Activated CD4-positive, alpha-beta T cell treated with anti-CD3 and anti-CD28 coated beads, Interleukin-2, amount 50 U/mL, for 48 hours (primary cell): ENCODE measurements around the gene FANCI.
"Not testable (repeated sequence)": the region's sequence is repeated elsewhere in the genome, so short reads cannot be mapped to it uniquely, and the experiment has no call there.

Experiments used
- DNase-seq, 2 experiments: peaks; one replicate each; pipeline ENCODE4 v3.0.0-alpha.2; 2020

FANCI gene

GRCh38 chr15:89226359-89227221 is 17.2 kb upstream of the FANCI start:
- DNase-seq, result no peak

GRCh38 chr15:89227425-89227824 is 16.4 kb upstream of the FANCI start:
- no peak for DNase-seq

GRCh38 chr15:89230277-89230676 is 13.5 kb upstream of the FANCI start:
- no peak for DNase-seq

GRCh38 chr15:89231832-89232231 is 11.9 kb upstream of the FANCI start:
- no peak for DNase-seq

GRCh38 chr15:89239883-89240810 is 3.6 kb upstream of the FANCI start:
- DNase-seq, result not testable (repeated sequence)

- DNase-seq, result no peak
These were observed 611 bp upstream of the FANCI start for GRCh38 chr15:89243046-89243690.

- DNase-seq, result no peak
These were observed 760 bp downstream of the FANCI start for GRCh38 chr15:89244574-89244903.

- DNase-seq, result no peak
These were observed 3.7 kb downstream of the FANCI start for GRCh38 chr15:89247446-89247845.

GRCh38 chr15:89248584-89248983 is 4.8 kb downstream of the FANCI start:
- no peak for DNase-seq

- DNase-seq, result not testable (repeated sequence)
These were observed 6.4 kb downstream of the FANCI start for GRCh38 chr15:89250142-89250541.

GRCh38 chr15:89277281-89277680 is 33.5 kb downstream of the FANCI start:
- DNase-seq, result not testable (repeated sequence)

- DNase-seq, result no peak
These were observed 34.5 kb downstream of the FANCI start for GRCh38 chr15:89278307-89278706.

GRCh38 chr15:89282631-89283030 is 38.9 kb downstream of the FANCI start:
- DNase-seq, result no peak

GRCh38 chr15:89283201-89283600 is 39.4 kb downstream of the FANCI start:
- no peak for DNase-seq

- no peak for DNase-seq
These were observed 48.2 kb downstream of the FANCI start for GRCh38 chr15:89291934-89292438.

- no peak for DNase-seq
These were observed 49.2 kb downstream of the FANCI start for GRCh38 chr15:89293012-89293411.

- no peak for DNase-seq
These were observed 56.1 kb downstream of the FANCI start for GRCh38 chr15:89299896-89300295.

- no peak for DNase-seq
These were observed 57.7 kb downstream of the FANCI start for GRCh38 chr15:89301304-89302089.

- no peak for DNase-seq
These were observed 60.2 kb downstream of the FANCI start for GRCh38 chr15:89303986-89304385.

GRCh38 chr15:89305395-89305794 is 61.6 kb downstream of the FANCI start:
- no peak for DNase-seq

- no peak for DNase-seq
These were observed 63.3 kb downstream of the FANCI start for GRCh38 chr15:89307046-89307587.

- DNase-seq, result no peak
These were observed 64.0 kb downstream of the FANCI start for GRCh38 chr15:89307791-89308190.
